ENCODE results near the gene PAQR5.

PAQR5 gene

GRCh38 chr15:69311319-69311721, 12.6 kb downstream of the PAQR5 start:
- TF ChIP-seq EP300 (IDR thresholded peaks at IDR 0.05; ENCODE audit: borderline replicate concordance) (no peak), TCF12 (IDR thresholded peaks at IDR 0.05; ENCODE audit: low read depth) (no peak), EGR1 (IDR thresholded peaks at IDR 0.05) (no peak), CEBPB (IDR thresholded peaks at IDR 0.05) (no peak), MAX (IDR thresholded peaks at IDR 0.05) (no peak), TAF1 (IDR thresholded peaks at IDR 0.05; ENCODE audit: low read depth) (no peak), TEAD4 (IDR thresholded peaks at IDR 0.05) (no peak), CREB1 (IDR thresholded peaks at IDR 0.05; ENCODE audit: low read depth) (no peak), RAD21 (IDR thresholded peaks at IDR 0.05; ENCODE audit: low read depth) (no peak), ZBTB7A (IDR thresholded peaks at IDR 0.05; ENCODE audit: low read depth) (no peak)

GRCh38 chr15:69313432-69314000, 14.8 kb downstream of the PAQR5 start:
- TF ChIP-seq TEAD4 (IDR thresholded peaks at IDR 0.05) (no peak), TAF1 (IDR thresholded peaks at IDR 0.05; ENCODE audit: low read depth) (no peak), REST (IDR thresholded peaks at IDR 0.05; ENCODE audit: low read depth) (no peak), EP300 (IDR thresholded peaks at IDR 0.05; ENCODE audit: borderline replicate concordance) (no peak), RAD21 (IDR thresholded peaks at IDR 0.05; ENCODE audit: low read depth) (no peak), FOXM1 (IDR thresholded peaks at IDR 0.05; ENCODE audit: borderline replicate concordance, low read depth) (no peak), ZBTB7A (IDR thresholded peaks at IDR 0.05; ENCODE audit: low read depth) (no peak), YY1 (IDR thresholded peaks at IDR 0.05; ENCODE audit: low read depth) (no peak), CREB1 (IDR thresholded peaks at IDR 0.05; ENCODE audit: low read depth) (no peak), USF1 (IDR thresholded peaks at IDR 0.05) (no peak), MAX (IDR thresholded peaks at IDR 0.05) (no peak), EGR1 (IDR thresholded peaks at IDR 0.05) (no peak), NFIC (IDR thresholded peaks at IDR 0.05) (no peak), CEBPB (IDR thresholded peaks at IDR 0.05) (no peak), TCF12 (IDR thresholded peaks at IDR 0.05; ENCODE audit: low read depth) (no peak)

- TF ChIP-seq USF1 (IDR thresholded peaks at IDR 0.05) (no peak), NFIC (IDR thresholded peaks at IDR 0.05) (no peak), CREB1 (IDR thresholded peaks at IDR 0.05; ENCODE audit: low read depth) (no peak), FOXM1 (IDR thresholded peaks at IDR 0.05; ENCODE audit: borderline replicate concordance, low read depth) (no peak), RAD21 (IDR thresholded peaks at IDR 0.05; ENCODE audit: low read depth) (no peak), ZBTB7A (IDR thresholded peaks at IDR 0.05; ENCODE audit: low read depth) (no peak), MAX (IDR thresholded peaks at IDR 0.05) (no peak), REST (IDR thresholded peaks at IDR 0.05; ENCODE audit: low read depth) (no peak), CEBPB (IDR thresholded peaks at IDR 0.05) (no peak)
These were observed 15.4 kb downstream of the PAQR5 start for GRCh38 chr15:69314131-69314530.

GRCh38 chr15:69314736-69315135, 16.0 kb downstream of the PAQR5 start:
- TF ChIP-seq YY1 (IDR thresholded peaks at IDR 0.05; ENCODE audit: low read depth) (no peak), FOXM1 (IDR thresholded peaks at IDR 0.05; ENCODE audit: borderline replicate concordance, low read depth) (no peak), ZBTB7A (IDR thresholded peaks at IDR 0.05; ENCODE audit: low read depth) (no peak), NFIC (IDR thresholded peaks at IDR 0.05) (no peak), RAD21 (IDR thresholded peaks at IDR 0.05; ENCODE audit: low read depth) (no peak), CEBPB (IDR thresholded peaks at IDR 0.05) (no peak), EP300 (IDR thresholded peaks at IDR 0.05; ENCODE audit: borderline replicate concordance) (no peak), TCF12 (IDR thresholded peaks at IDR 0.05; ENCODE audit: low read depth) (no peak), TEAD4 (IDR thresholded peaks at IDR 0.05) (no peak), TAF1 (IDR thresholded peaks at IDR 0.05; ENCODE audit: low read depth) (no peak), MAX (IDR thresholded peaks at IDR 0.05) (no peak), USF1 (IDR thresholded peaks at IDR 0.05) (no peak), EGR1 (IDR thresholded peaks at IDR 0.05) (no peak), REST (IDR thresholded peaks at IDR 0.05; ENCODE audit: low read depth) (no peak), CREB1 (IDR thresholded peaks at IDR 0.05; ENCODE audit: low read depth) (no peak)
